Esophagus squamous epithelium (tissue), 5 donors: ENCODE measurements around the gene CALHM3. TPM values are rescaled to one million over a fixed set of nuclear protein-coding genes. Genes with fewer than 3 reads are reported as not detected.

Experiments
- DNase-seq: peaks from one replicate; lab custom pipeline; 2025; lab: John Stamatoyannopoulos, UW
- H3K27ac ChIP-seq, 4 donors: fragments of 200-600 bp; sonication (generic); one replicate each; pipeline ENCODE4 v1.5.1; 2016 to 2019; ENCODE audit warnings: mild to moderate bottlenecking in 1 of 4
- H3K27me3 ChIP-seq, 4 donors: fragments of 200-600 bp; sonication (generic); 1 replicate in 3 of 4; 2 replicates in 1 of 4; pipeline versions ENCODE4 v1.5.1 to v1.6.0; 2017 to 2021; ENCODE audit warnings: antibody characterized with exemption in 1 of 4
- H3K36me3 ChIP-seq, 3 donors: fragments of 200-600 bp; sonication (generic); one replicate each; pipeline ENCODE4 v1.5.1; 2016 to 2019
- H3K4me1 ChIP-seq, 3 donors: fragments of 200-600 bp; sonication (generic); one replicate each; pipeline ENCODE4 v1.5.1; 2017 to 2019
- H3K4me3 ChIP-seq, 4 donors: fragments of 200-600 bp; sonication (generic); 1 replicate in 3 of 4; 2 replicates in 1 of 4; pipeline ENCODE4 v1.5.1; 2016 to 2019; ENCODE audit warnings: mild to moderate bottlenecking in 2 of 4, moderate library complexity in 1 of 4
- H3K9me3 ChIP-seq, 3 donors: fragments of 200-600 bp; sonication (generic); one replicate each; pipeline ENCODE4 v1.5.1; 2016 to 2019
- POLR2A ChIP-seq, 4 donors: fragments of 450-650 bp; IDR thresholded peaks; one replicate each; pipeline ENCODE4 v1.6.1; 2017; ENCODE audit warnings: antibody characterized with exemption in 4 of 4, mild to moderate bottlenecking in 4 of 4, moderate library complexity in 3 of 4
- WGBS, 2 donors: methylation state at CpG; one replicate each; pipeline ENCODE4 v1.1.5; 2018; 5-methylcytosine and 5-hydroxymethylcytosine counted together
- intact Hi-C: fragments of 100-400 bp; cut with DNase I; formaldehyde crosslinking; loops from one replicate; pipeline ENCODE4 v1.15.0; 2022
- total RNA-seq, 4 donors: library from RNA; depleted of rRNA; stranded (reverse); fragments of >200 nt; gene quantifications; one replicate each; pipeline ENCODE4 v1.1.0, GENCODE V29; 2016
- TF ChIP-seq, protein P1 (sequence below), 6 experiments: fragments of 450-650 bp in 4 of 6; fragments of 200-600 bp in 2 of 6; sonication (generic) in 2 of 6; IDR thresholded peaks; one replicate each; pipeline ENCODE4 v1.5.1; 2016 to 2019; ENCODE audit warnings: antibody characterized with exemption in 6 of 6, mild to moderate bottlenecking in 4 of 6, moderate library complexity in 4 of 6
- donor health status: DM: yes; HTN: yes; CAD: no.

Gene CALHM3
- total RNA-seq, 4 donors from 2014 or later: not detected

DNA sequence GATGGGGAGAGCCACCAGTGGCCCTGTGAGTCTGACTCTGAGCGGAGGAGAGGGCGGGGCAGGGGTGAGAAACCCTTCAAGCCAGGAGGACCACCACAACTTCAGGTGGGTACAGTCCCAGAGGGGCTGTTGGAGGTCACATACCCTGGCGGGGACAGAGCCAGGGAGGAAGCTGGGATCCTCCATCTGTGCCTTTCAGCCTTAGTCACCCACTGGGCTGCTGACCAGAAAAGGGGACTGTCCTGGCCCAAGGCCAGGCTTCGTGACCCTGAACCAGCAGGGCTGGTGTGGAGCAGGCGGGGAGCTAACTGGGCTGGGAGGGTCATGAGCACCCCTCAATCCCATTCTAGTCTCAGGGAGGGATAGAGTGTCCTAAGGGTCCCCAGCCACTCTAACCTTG lies 1.5 kb upstream of the CALHM3 start:
- intact Hi-C loops: loop anchor here (5.0 kb wide), 1 partner anchor 63 kb away; no protein-coding TSS in a partner anchor
- TF ChIP-seq POLR2A (IDR thresholded peaks at IDR 0.05): no peak
- TF ChIP-seq, protein P1, sequence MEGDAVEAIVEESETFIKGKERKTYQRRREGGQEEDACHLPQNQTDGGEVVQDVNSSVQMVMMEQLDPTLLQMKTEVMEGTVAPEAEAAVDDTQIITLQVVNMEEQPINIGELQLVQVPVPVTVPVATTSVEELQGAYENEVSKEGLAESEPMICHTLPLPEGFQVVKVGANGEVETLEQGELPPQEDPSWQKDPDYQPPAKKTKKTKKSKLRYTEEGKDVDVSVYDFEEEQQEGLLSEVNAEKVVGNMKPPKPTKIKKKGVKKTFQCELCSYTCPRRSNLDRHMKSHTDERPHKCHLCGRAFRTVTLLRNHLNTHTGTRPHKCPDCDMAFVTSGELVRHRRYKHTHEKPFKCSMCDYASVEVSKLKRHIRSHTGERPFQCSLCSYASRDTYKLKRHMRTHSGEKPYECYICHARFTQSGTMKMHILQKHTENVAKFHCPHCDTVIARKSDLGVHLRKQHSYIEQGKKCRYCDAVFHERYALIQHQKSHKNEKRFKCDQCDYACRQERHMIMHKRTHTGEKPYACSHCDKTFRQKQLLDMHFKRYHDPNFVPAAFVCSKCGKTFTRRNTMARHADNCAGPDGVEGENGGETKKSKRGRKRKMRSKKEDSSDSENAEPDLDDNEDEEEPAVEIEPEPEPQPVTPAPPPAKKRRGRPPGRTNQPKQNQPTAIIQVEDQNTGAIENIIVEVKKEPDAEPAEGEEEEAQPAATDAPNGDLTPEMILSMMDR (IDR thresholded peaks at IDR 0.05): no peak

DNA sequence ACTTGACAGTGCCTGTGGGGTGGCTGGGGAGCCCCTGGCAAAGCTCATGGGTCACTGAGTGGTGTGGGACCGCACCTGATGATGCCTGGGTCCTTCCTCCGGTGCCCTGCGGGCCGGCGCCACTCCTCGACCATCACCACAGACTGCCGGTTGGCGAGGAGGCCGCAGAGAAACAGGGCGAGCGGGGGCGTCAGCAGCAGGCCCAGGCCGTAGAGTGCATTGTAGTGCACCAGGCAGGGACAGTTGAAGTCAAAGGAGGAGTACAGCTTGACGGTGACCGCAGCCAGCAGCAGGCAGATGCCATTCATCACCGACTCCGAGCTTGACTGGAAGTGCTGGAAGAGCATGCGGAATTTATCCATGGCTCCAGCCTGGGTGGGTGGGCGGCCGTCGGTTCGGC lies 369 bp downstream of the CALHM3 start:
- Histone ChIP-seq H3K9me3 (no peaks in the 10 kb centered on the region), H3K36me3 (no peaks in the 10 kb centered on the region), H3K27ac (no peak overlapping the region), H3K4me3 (no peak overlapping the region), H3K27me3 (no peaks in the 10 kb centered on the region), H3K4me1 (peaks cover 0 to 17% (median 6%) of the 10 kb centered on the region in 3 donors)
- DNase-seq: no peak
- 44 to 75% methylated on average over 6 to 12 of the region's 22 CpGs for WGBS, 2 donors
- TF ChIP-seq POLR2A (IDR thresholded peaks at IDR 0.05): no peak
- TF ChIP-seq, protein P1 (IDR thresholded peaks at IDR 0.05): no peak
- intact Hi-C loops: no loop called here

More for the DNA sequence above, 1.5 kb upstream of the CALHM3 start:
- Histone ChIP-seq H3K4me1 (peaks cover 0 to 20% (median 6%) of the 10 kb centered on the region in 3 donors), H3K9me3 (no peaks in the 10 kb centered on the region), H3K4me3 (no peak overlapping the region), H3K36me3 (no peaks in the 10 kb centered on the region), H3K27me3 (no peaks in the 10 kb centered on the region), H3K27ac (no peak overlapping the region)
- WGBS, 2 donors: 14 to 29% methylated on average over 1 of the region's 5 CpGs
- DNase-seq: no peak

DNA sequence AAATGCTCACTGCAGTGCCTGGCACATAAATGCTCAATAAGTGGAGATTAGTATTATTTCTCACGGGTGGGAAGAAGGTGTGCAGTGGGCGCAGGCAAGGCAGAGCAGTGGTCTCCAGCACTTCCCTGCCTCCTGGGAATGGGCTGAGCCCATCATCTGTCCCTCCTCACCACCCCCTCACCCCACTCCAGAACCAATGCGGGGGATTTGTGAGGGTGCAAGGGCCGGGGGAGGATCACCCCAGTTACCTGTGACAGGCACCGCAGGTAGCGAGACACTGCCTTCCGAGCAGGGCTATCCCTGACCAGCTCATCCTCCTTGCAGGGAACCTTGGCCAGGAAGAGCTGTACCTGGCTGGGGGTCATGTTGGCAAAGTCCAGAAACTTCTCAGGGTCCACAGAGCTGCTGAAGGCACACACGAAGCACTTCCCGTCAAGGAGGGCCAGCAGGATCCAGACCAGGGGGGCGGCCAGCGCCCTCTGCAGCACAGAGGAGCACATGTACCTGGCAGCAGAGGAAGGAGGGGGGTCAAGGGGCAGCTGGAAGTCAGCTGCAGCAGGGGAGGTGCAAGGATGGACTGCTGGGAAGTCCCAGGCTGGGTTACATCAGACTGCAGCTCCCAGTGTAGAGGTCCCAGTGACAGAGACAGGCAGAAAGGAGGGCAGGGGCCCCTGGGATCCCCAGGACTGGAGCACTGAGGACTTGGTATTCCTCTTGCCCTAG lies 2.8 kb downstream of the CALHM3 start:
- 68 to 82% methylated on average over 4 to 5 of the region's 11 CpGs for WGBS, 2 donors
- Histone ChIP-seq H3K27ac (no peak overlapping the region), H3K9me3 (no peaks in the 10 kb centered on the region), H3K4me1 (peaks cover 0 to 38% (median 15%) of the 10 kb centered on the region in 3 donors), H3K27me3 (no peaks in the 10 kb centered on the region), H3K4me3 (no peak overlapping the region), H3K36me3 (no peaks in the 10 kb centered on the region)
- no peak for TF ChIP-seq POLR2A (IDR thresholded peaks at IDR 0.05)
- intact Hi-C loops: no loop called here
- DNase-seq: no peak

DNA sequence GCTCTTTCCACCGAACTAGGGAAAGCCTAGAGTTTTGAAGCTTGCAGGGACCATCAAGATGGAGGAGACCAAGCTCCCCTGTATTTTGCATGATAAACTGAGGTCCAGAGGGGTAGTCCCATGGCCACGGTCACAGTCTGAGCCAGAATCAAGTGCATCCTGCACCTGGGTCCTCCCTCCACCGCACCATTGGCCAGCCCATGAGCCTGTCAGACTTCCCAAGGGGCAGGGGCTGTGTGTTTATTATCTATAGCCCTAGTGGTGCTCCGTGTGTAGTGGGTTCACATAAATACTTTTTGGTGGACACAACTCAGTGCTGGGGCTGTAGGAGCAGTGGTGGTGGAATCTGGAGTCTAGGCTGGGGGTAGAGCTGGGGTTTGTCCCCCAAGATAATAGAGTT lies 3.6 kb downstream of the CALHM3 start:
- Histone ChIP-seq H3K9me3 (no peaks in the 10 kb centered on the region), H3K4me3 (no peak overlapping the region), H3K27ac (no peak overlapping the region), H3K36me3 (no peaks in the 10 kb centered on the region), H3K27me3 (peaks cover 0 to 5% (median 0%) of the 10 kb centered on the region in 4 donors), H3K4me1 (peaks cover 0 to 38% (median 11%) of the 10 kb centered on the region in 3 donors)
- WGBS, 2 donors: 83 to 93% methylated on average over 1 of the region's 4 CpGs
- TF ChIP-seq, protein P1 (IDR thresholded peaks at IDR 0.05): no peak
- TF ChIP-seq POLR2A (IDR thresholded peaks at IDR 0.05): no peak
- DNase-seq: no peak
- intact Hi-C loops: no loop called here

DNA sequence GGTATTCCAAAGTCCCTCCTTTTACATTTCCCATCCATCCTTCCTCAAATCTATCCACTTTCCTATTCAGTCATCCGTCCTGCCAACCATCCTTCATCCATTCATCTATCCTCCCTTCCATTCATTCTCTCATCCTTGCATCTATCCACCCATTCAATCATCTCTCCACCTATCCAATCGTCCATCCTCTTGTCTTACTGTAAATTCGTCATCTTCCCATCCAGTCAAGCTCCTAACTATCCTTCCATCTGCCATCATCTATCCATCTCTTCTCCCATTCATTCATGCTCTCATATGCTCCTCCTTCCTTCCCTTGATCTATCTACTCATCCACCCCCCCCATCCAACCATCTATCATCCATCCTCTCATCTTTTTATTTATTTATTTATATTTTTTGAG lies 5.0 kb downstream of the CALHM3 start:
- Histone ChIP-seq H3K36me3 (no peaks in the 10 kb centered on the region), H3K27me3 (peaks cover 0 to 5% (median 0%) of the 10 kb centered on the region in 4 donors), H3K9me3 (no peaks in the 10 kb centered on the region), H3K27ac (no peak overlapping the region), H3K4me3 (no peak overlapping the region), H3K4me1 (peaks cover 0 to 30% (median 9%) of the 10 kb centered on the region in 3 donors)
- no peak for DNase-seq
- intact Hi-C loops: no loop called here
- WGBS, 2 donors: 85 to 86% methylated on average over 3 of the region's 3 CpGs
- TF ChIP-seq, protein P1 (IDR thresholded peaks at IDR 0.05): no peak
- TF ChIP-seq POLR2A (IDR thresholded peaks at IDR 0.05): no peak
